Muscle layer of colon (tissue), 2 donors: ENCODE results near the gene UBE2Z.

Experiments
- H3K27ac ChIP-seq: one replicate; pipeline ENCODE4 v1.7.0; 2013; ENCODE audit warnings: low read depth, mild to moderate bottlenecking, low read length, moderate library complexity
- H3K27me3 ChIP-seq, 2 donors: one replicate each; pipeline ENCODE4 v1.7.0; 2013; ENCODE audit warnings: low read length in 2 of 2, mild to moderate bottlenecking in 2 of 2; ENCODE audit not compliant: insufficient read depth in 2 of 2, control insufficient read depth in 1 of 2
- H3K36me3 ChIP-seq: one replicate; pipeline ENCODE4 v1.7.0; 2013; ENCODE audit warnings: mild to moderate bottlenecking, low read length; ENCODE audit not compliant: insufficient read depth
- H3K4me1 ChIP-seq: one replicate; pipeline ENCODE4 v1.7.0; 2013; ENCODE audit warnings: mild to moderate bottlenecking, low read length; ENCODE audit not compliant: insufficient read depth
- H3K4me3 ChIP-seq, 2 donors: one replicate each; pipeline ENCODE4 v1.7.0; 2013; ENCODE audit warnings: low read length in 2 of 2, low read depth in 1 of 2, mild to moderate bottlenecking in 1 of 2, moderate library complexity in 1 of 2
- H3K9ac ChIP-seq: one replicate; pipeline ENCODE4 v1.7.0; 2013; ENCODE audit warnings: low read length
- H3K9me3 ChIP-seq: one replicate; pipeline ENCODE4 v1.7.0; 2013; ENCODE audit warnings: mild to moderate bottlenecking, low read length
- donor health status: abdominal sarcoma.
- donor health status: Adenocarcinoma of cecum.

UBE2Z gene

GRCh38 chr17:48970865-48971687 lies 62.9 kb downstream of the UBE2Z start:
- no peak overlapping the region for H3K27ac ChIP-seq
- H3K9me3 ChIP-seq, result no peaks in the 10 kb centered on the region
- no peaks in the 10 kb centered on the region for H3K36me3 ChIP-seq
- peaks cover 4% of the 10 kb centered on the region for H3K4me1 ChIP-seq
- H3K27me3 ChIP-seq, result peaks cover 0 to 3% of the 10 kb centered on the region in 2 donors
- H3K9ac ChIP-seq, result no peak overlapping the region
- H3K4me3 ChIP-seq, result no peak overlapping the region

DNA sequence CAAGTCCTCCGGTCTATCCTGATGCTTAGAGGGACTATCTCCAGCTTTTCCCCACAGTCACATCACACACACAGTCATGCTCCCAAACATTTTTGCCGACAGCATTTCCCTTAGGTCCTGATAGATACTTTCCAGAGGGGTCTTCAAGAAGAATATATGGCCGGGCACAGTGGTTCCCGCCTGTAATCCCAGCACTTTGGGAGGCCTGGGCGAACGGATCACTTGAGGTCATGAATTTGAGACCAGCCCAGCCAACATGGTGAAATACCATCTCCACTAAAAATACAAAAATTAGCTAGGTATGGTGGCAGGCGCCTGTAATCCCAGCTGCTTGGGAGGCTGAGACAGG lies 64.5 kb downstream of the UBE2Z start:
- peaks cover 0 to 3% of the 10 kb centered on the region in 2 donors for H3K27me3 ChIP-seq
- peaks cover 4% of the 10 kb centered on the region for H3K4me1 ChIP-seq
- no peaks in the 10 kb centered on the region for H3K36me3 ChIP-seq
- H3K9ac ChIP-seq, result no peak overlapping the region
- H3K4me3 ChIP-seq, result no peak overlapping the region
- no peak overlapping the region for H3K27ac ChIP-seq
- H3K9me3 ChIP-seq, result no peaks in the 10 kb centered on the region

- no peaks in the 10 kb centered on the region for H3K36me3 ChIP-seq
- no peak overlapping the region for H3K9ac ChIP-seq
Measured at GRCh38 chr17:48973806-48974205, 65.6 kb downstream of the UBE2Z start.

More at GRCh38 chr17:48973806-48974205, 65.6 kb downstream of the UBE2Z start:
- Histone ChIP-seq H3K4me1 (peaks cover 4% of the 10 kb centered on the region), H3K9me3 (no peaks in the 10 kb centered on the region), H3K27me3 (peaks cover 0 to 3% of the 10 kb centered on the region in 2 donors), H3K4me3 (no peak overlapping the region), H3K27ac (no peak overlapping the region)
